H1 (cell line): ENCODE data around the gene GLCE. TPM values are rescaled to one million over a fixed set of nuclear protein-coding genes. Genes with fewer than 3 reads are reported as not detected.

Source experiments
- CTCF ChIA-PET: fragments of 300-600 bp; sonication (Branson Sonifier 250); formaldehyde crosslinking; loops from one replicate; lab custom pipeline; 2021; ENCODE audit not compliant: partially characterized antibody; lab: Charles Lee
- POLR2A ChIA-PET: fragments of 300-600 bp; sonication (Branson Sonifier 250); formaldehyde crosslinking; loops from one replicate; lab custom pipeline; 2021; ENCODE audit warnings: inconsistent platforms; ENCODE audit not compliant: partially characterized antibody; lab: Charles Lee
- DNase-seq, 2 experiments: peaks; one replicate each; pipeline versions ENCODE4 v3.0.0 to v3.0.0-alpha.2; 2010 to 2022; ENCODE audit warnings: low spot score in 2 of 2, low read depth in 1 of 2, mixed read lengths in 1 of 2
- FAIRE-seq: peaks from 2 replicates; lab custom pipeline; 2011; peaks lifted over from hg19 to GRCh38; lab: Jason Lieb, UNC
- H2AFZ ChIP-seq: 2 replicates; pipeline ENCODE4 v1.8.1; 2012; ENCODE audit warnings: low read length, inconsistent platforms
- H2AK5ac ChIP-seq: 2 replicates; pipeline ENCODE4 v1.6.1; 2013; ENCODE audit warnings: low read depth, low read length
- H2BK120ac ChIP-seq: replicated peaks from 2 replicates; pipeline ENCODE3; 2013; ENCODE audit warnings: low read depth, low read length, inconsistent platforms
- H2BK12ac ChIP-seq: 2 replicates; pipeline ENCODE4 v1.6.1; 2013; ENCODE audit warnings: low read depth, low read length
- H2BK15ac ChIP-seq: 2 replicates; pipeline ENCODE4 v1.6.1; 2013; ENCODE audit warnings: low read length
- H2BK20ac ChIP-seq: 2 replicates; pipeline ENCODE4 v1.6.1; 2013; ENCODE audit warnings: low read length
- H2BK5ac ChIP-seq: 2 replicates; pipeline ENCODE4 v1.6.1; 2013; ENCODE audit warnings: low read depth, low read length
- H3K14ac ChIP-seq: 2 replicates; pipeline ENCODE4 v1.6.1; 2013; ENCODE audit warnings: inconsistent platforms; ENCODE audit not compliant: insufficient read length
- H3K18ac ChIP-seq: 2 replicates; pipeline ENCODE4 v1.6.1; 2013; ENCODE audit warnings: low read length; ENCODE audit errors: extremely low read depth
- H3K23ac ChIP-seq: 2 replicates; pipeline ENCODE4 v1.6.1; 2013; ENCODE audit warnings: inconsistent platforms; ENCODE audit not compliant: insufficient read length
- H3K23me2 ChIP-seq: 2 replicates; pipeline ENCODE4 v1.6.1; 2013; ENCODE audit warnings: low read depth, low read length
- H3K27ac ChIP-seq: 2 replicates; pipeline ENCODE4 v1.6.1; 2011; ENCODE audit warnings: low read depth, low read length, inconsistent platforms
- H3K27me3 ChIP-seq, 4 experiments: replicated peaks in 1 of 4; 1 replicate in 1 of 4; 2 replicates in 3 of 4; pipeline versions ENCODE4 v1.6.1 to v1.8.1; 2011 to 2013; ENCODE audit warnings: low read length in 3 of 4, mild to moderate bottlenecking in 3 of 4, inconsistent platforms in 2 of 4, mixed read lengths in 2 of 4, moderate library complexity in 1 of 4; ENCODE audit not compliant: control insufficient read depth in 3 of 4, insufficient read depth in 3 of 4; ENCODE audit errors: extremely low read depth in 1 of 4
- H3K36me3 ChIP-seq, 4 experiments: 2 replicates each; pipeline versions ENCODE4 v1.6.1 to v1.8.1; 2011 to 2013; ENCODE audit warnings: mild to moderate bottlenecking in 4 of 4, low read length in 3 of 4, moderate library complexity in 2 of 4, control low read depth in 1 of 4, inconsistent platforms in 1 of 4; ENCODE audit not compliant: insufficient read depth in 4 of 4, control insufficient read depth in 2 of 4
- H3K4ac ChIP-seq: replicated peaks from 2 replicates; pipeline ENCODE3; 2013; ENCODE audit warnings: low read length, low read depth, mixed read lengths, inconsistent platforms; ENCODE audit not compliant: insufficient read length
- H3K4me1 ChIP-seq, 4 experiments: replicated peaks in 1 of 4; 1 replicate in 1 of 4; 2 replicates in 3 of 4; pipeline versions ENCODE4 v1.6.1 to v1.8.1; 2011 to 2013; ENCODE audit warnings: low read length in 3 of 4, inconsistent platforms in 2 of 4, mixed read lengths in 1 of 4; ENCODE audit not compliant: insufficient read depth in 4 of 4, control insufficient read depth in 3 of 4
- H3K4me2 ChIP-seq, 2 experiments: 2 replicates each; pipeline versions ENCODE4 v1.6.1 to v1.8.1; 2011 to 2013; ENCODE audit warnings: low read depth in 2 of 2, low read length in 2 of 2, control low read depth in 1 of 2, inconsistent platforms in 1 of 2, mild to moderate bottlenecking in 1 of 2; ENCODE audit not compliant: insufficient read depth in 1 of 2
- H3K4me3 ChIP-seq, 4 experiments: fragments of 200-600, 300-600 bp in 1 of 4; sonication (generic), shearing (Covaris generic), sonication (Bioruptor Twin) in 1 of 4; 2 replicates each; pipeline versions ENCODE4 v1.5.1 to v1.8.1; 2011 to 2016; ENCODE audit warnings: low read length in 4 of 4, low read depth in 3 of 4, control low read depth in 2 of 4, inconsistent platforms in 2 of 4, mild to moderate bottlenecking in 2 of 4, mixed read lengths in 1 of 4, moderate library complexity in 1 of 4; ENCODE audit not compliant: insufficient read depth in 2 of 4; ENCODE audit errors: extremely low read depth in 1 of 4
- H3K56ac ChIP-seq: replicated peaks from 2 replicates; pipeline ENCODE3; 2013; ENCODE audit warnings: low read depth, mild to moderate bottlenecking, mixed read lengths, low read length, inconsistent platforms; ENCODE audit not compliant: insufficient read length
- H3K79me1 ChIP-seq: 2 replicates; pipeline ENCODE4 v1.6.1; 2013; ENCODE audit warnings: low read depth, low read length, control low read depth
- H3K79me2 ChIP-seq, 2 experiments: 2 replicates each; pipeline versions ENCODE4 v1.6.1 to v1.8.1; 2012 to 2013; ENCODE audit warnings: low read length in 2 of 2, mild to moderate bottlenecking in 2 of 2, inconsistent platforms in 1 of 2; ENCODE audit not compliant: insufficient read depth in 2 of 2, control insufficient read depth in 1 of 2
- H3K9ac ChIP-seq, 4 experiments: replicated peaks in 1 of 4; 1 replicate in 1 of 4; 2 replicates in 3 of 4; pipeline versions ENCODE4 v1.6.1 to v1.8.1; 2011 to 2013; ENCODE audit warnings: low read depth in 3 of 4, low read length in 3 of 4, control low read depth in 2 of 4, mild to moderate bottlenecking in 2 of 4, moderate library complexity in 2 of 4, inconsistent platforms in 1 of 4; ENCODE audit errors: extremely low read depth in 1 of 4
- H3K9me3 ChIP-seq, 2 experiments: 2 replicates each; pipeline versions ENCODE4 v1.6.1 to v1.8.1; 2012 to 2013; ENCODE audit warnings: mild to moderate bottlenecking in 2 of 2, moderate library complexity in 2 of 2, control low read depth in 1 of 2, inconsistent platforms in 1 of 2, low read depth in 1 of 2, low read length in 1 of 2, mixed read lengths in 1 of 2; ENCODE audit not compliant: insufficient read depth in 2 of 2
- H4K20me1 ChIP-seq, 2 experiments: replicated peaks in 1 of 2; 2 replicates each; pipeline versions ENCODE3 to v1.8.1; 2011 to 2013; ENCODE audit warnings: inconsistent platforms in 2 of 2, low read length in 2 of 2, mild to moderate bottlenecking in 1 of 2; ENCODE audit not compliant: insufficient read depth in 2 of 2, control insufficient read depth in 1 of 2
- H4K5ac ChIP-seq: 2 replicates; pipeline ENCODE4 v1.6.1; 2013; ENCODE audit warnings: low read length, low read depth, mixed read lengths, inconsistent platforms; ENCODE audit not compliant: insufficient read length
- H4K8ac ChIP-seq: 2 replicates; pipeline ENCODE4 v1.8.0; 2013; ENCODE audit warnings: mild to moderate bottlenecking, moderate library complexity, low read length, inconsistent platforms; ENCODE audit not compliant: insufficient read depth; ENCODE audit errors: extremely low read depth
- H4K91ac ChIP-seq: replicated peaks from 2 replicates; pipeline ENCODE3; 2013; ENCODE audit warnings: low read length, mixed read lengths, inconsistent platforms; ENCODE audit not compliant: insufficient read length
- ASH2L ChIP-seq: fragments of 200-600, 300-600 bp; sonication (generic); IDR thresholded peaks from one replicate; pipeline ENCODE4 v1.7.1; 2017; ENCODE audit warnings: low read length
- CBX5 ChIP-seq: fragments of 300-800, 300-1000 bp; sonication (generic); IDR thresholded peaks from 2 replicates; pipeline ENCODE4 v1.7.1; 2016; ENCODE audit warnings: antibody characterized with exemption, low read length, low read depth
- CHD2 ChIP-seq: IDR thresholded peaks from 2 replicates; pipeline ENCODE4 v1.6.1; 2012; ENCODE audit warnings: low read length, improper control_type of control experiment
- FOSL1 ChIP-seq: IDR thresholded peaks from 2 replicates; pipeline ENCODE4 v1.6.1; 2011; ENCODE audit warnings: mild to moderate bottlenecking, low read depth, low read length, moderate library complexity; ENCODE audit not compliant: insufficient read depth
- JUND ChIP-seq: IDR thresholded peaks from 2 replicates; pipeline ENCODE4 v1.6.1; 2011; ENCODE audit warnings: mild to moderate bottlenecking, improper control_type of control experiment, low read length
- KDM4A ChIP-seq: IDR thresholded peaks from one replicate; pipeline ENCODE4 v1.7.1; 2012; ENCODE audit warnings: low read depth, mild to moderate bottlenecking, moderate library complexity, low read length, inconsistent platforms; ENCODE audit not compliant: severe bottlenecking
- POLR2A ChIP-seq, 2 experiments: IDR thresholded peaks; 1 replicate in 1 of 2; 2 replicates in 1 of 2; pipeline ENCODE4 v1.6.1; 2011; ENCODE audit warnings: low read depth in 2 of 2, low read length in 2 of 2, mild to moderate bottlenecking in 2 of 2; ENCODE audit errors: control extremely low read depth in 1 of 2
- POU5F1 ChIP-seq: IDR thresholded peaks from 2 replicates; pipeline ENCODE4 v1.6.1; 2011; ENCODE audit warnings: low read depth, mild to moderate bottlenecking, low read length, moderate library complexity
- RBBP5 ChIP-seq: IDR thresholded peaks from 2 replicates; pipeline ENCODE4 v1.7.1; 2012; ENCODE audit warnings: low read depth, mild to moderate bottlenecking, inconsistent platforms, low read length, moderate library complexity, borderline replicate concordance
- SIN3A ChIP-seq, 2 experiments: IDR thresholded peaks in 1 of 2; conservative IDR thresholded peaks in 1 of 2; 2 replicates each; pipeline ENCODE4 v1.6.1; 2011 to 2012; ENCODE audit warnings: low read length in 2 of 2, improper control_type of control experiment in 1 of 2, low read depth in 1 of 2, mild to moderate bottlenecking in 1 of 2
- TBP ChIP-seq: IDR thresholded peaks from 2 replicates; pipeline ENCODE4 v1.6.1; 2011; ENCODE audit warnings: low read depth, low read length, improper control_type of control experiment
- TEAD4 ChIP-seq: IDR thresholded peaks from 2 replicates; pipeline ENCODE4 v1.6.1; 2012; ENCODE audit warnings: low read depth, low read length, inconsistent platforms, mixed read lengths
- USF2 ChIP-seq: IDR thresholded peaks from 2 replicates; pipeline ENCODE4 v1.6.1; 2011; ENCODE audit warnings: low read length, improper control_type of control experiment
- YY1 ChIP-seq: IDR thresholded peaks from 2 replicates; pipeline ENCODE4 v1.6.1; 2011; ENCODE audit warnings: low read depth, mild to moderate bottlenecking, low read length
- ZNF274 ChIP-seq: IDR thresholded peaks from 2 replicates; pipeline ENCODE4 v1.7.0; 2012; ENCODE audit warnings: low read length, borderline replicate concordance; ENCODE audit errors: extremely low read depth
- WGBS, 2 experiments: shearing (Covaris generic) in 1 of 2; methylation state at CpG; one replicate each; pipeline versions ENCODE4 v1.1.6 to v1.1.7; 2013 to 2015; ENCODE audit warnings: low lambda C conversion rate in 2 of 2, mixed read lengths in 2 of 2, inconsistent platforms in 1 of 2, low coverage in 1 of 2, missing lambda C conversion rate in 1 of 2; ENCODE audit not compliant: insufficient replicate concordance in 2 of 2, insufficient coverage in 1 of 2, insufficient read length in 1 of 2; ENCODE audit errors: extremely low coverage in 1 of 2, missing lambda C conversion rate in 1 of 2; 5-methylcytosine and 5-hydroxymethylcytosine counted together
- polyA plus RNA-seq, 7 experiments: library from polyadenylated mRNA; depleted of rRNA in 3 of 7; stranded (reverse) in 5 of 7; unstranded in 2 of 7; fragments of >200 nt in 5 of 7; fragments of 200-250 nt in 2 of 7; gene quantifications; 1 replicate in 5 of 7; 2 replicates in 1 of 7; 4 replicates in 1 of 7; pipeline versions ENCODE4 v1.2.1 to v1.2.3, GENCODE V29; 2011 to 2013; ENCODE audit warnings: missing spikeins in 2 of 7, mixed read lengths in 2 of 7
- total RNA-seq: library from RNA; stranded (reverse); fragmentation: NEBNext Ultra II Directional; extraction: Animal tissue kit (Norgen Biotek cat#: 25700); gene quantifications from 2 replicates; pipeline ENCODE4 v1.2.1, GENCODE V29; 2021

Gene GLCE
- total and polyA plus RNA-seq, 2 of the 8 experiments (the other 6 are each of a cell fraction or from before 2014, with no cell fraction given): 17.1 to 22.7 TPM

DNA sequence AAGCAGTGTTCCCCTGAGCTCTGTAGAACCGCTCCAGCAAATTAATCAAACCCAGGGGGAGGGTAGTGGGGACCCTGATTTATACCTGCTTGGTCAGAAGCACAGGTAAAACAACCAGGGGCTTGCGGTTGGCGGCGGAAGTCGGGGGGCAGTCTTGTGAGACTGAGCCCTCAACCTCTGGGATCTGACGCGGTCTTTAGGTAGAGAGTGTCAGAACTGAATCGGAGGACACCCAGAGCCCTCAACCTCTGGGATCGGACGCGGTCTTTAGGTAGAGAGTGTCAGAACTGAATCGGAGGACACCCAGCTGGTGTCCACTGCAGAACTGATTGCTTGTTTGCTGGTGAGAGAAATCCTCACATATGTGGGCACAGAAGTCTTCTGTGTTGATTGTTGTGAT is 125.4 kb downstream of the GLCE start:
- H3K18ac ChIP-seq: no peak overlapping the region
- no peak overlapping the region for H2BK15ac ChIP-seq
- H2BK5ac ChIP-seq: no peak overlapping the region
- no peak overlapping the region for H4K8ac ChIP-seq
- no peaks in the 10 kb centered on the region for H4K20me1 ChIP-seq
- H4K5ac ChIP-seq: no peak overlapping the region
- H2BK20ac ChIP-seq: no peak overlapping the region
- H3K23me2 ChIP-seq: no peaks in the 10 kb centered on the region; the same call in 1 of the 2 replicates
- no peak for FAIRE-seq
- no peaks in the 10 kb centered on the region for H3K79me1 ChIP-seq
- 0 out of 7 replicates have a peak, but pooled peaks cover 0 to 2% (median 0%) of the 10 kb centered on the region in 4 experiments for H3K4me1 ChIP-seq
- no peak overlapping the region for H3K9ac ChIP-seq
- ChIA-PET POLR2A (no interaction called here), CTCF (no interaction called here)
- WGBS, 2 experiments: 92% methylated on average over 12 of the region's 12 CpGs; no CpG with 5 or more reads in 1 of the 2 experiments
- H3K14ac ChIP-seq: no peak overlapping the region
- no peaks in the 10 kb centered on the region for H3K9me3 ChIP-seq
- H2AFZ ChIP-seq: no peak overlapping the region
- no peak overlapping the region for H3K4ac ChIP-seq
- H3K27me3 ChIP-seq: no peaks in the 10 kb centered on the region
- H3K56ac ChIP-seq: no peak overlapping the region
- peak in 1 of 2 experiments; percentile 37 for DNase-seq
- H2BK120ac ChIP-seq: no peak overlapping the region
- no peak overlapping the region for H3K27ac ChIP-seq
- no peak overlapping the region for H3K4me3 ChIP-seq
- no peaks in the 10 kb centered on the region for H3K79me2 ChIP-seq
- H2BK12ac ChIP-seq: no peak overlapping the region
- no peak overlapping the region for H2AK5ac ChIP-seq
- H4K91ac ChIP-seq: no peak overlapping the region
- H3K4me2 ChIP-seq: no peak overlapping the region
- H3K23ac ChIP-seq: no peak overlapping the region
- H3K36me3 ChIP-seq: no peaks in the 10 kb centered on the region
- TF ChIP-seq YY1 (no peak), CBX5 (no peak), FOSL1 (no peak), ZNF274 (no peak), RBBP5 (no peak), POU5F1 (no peak), USF2 (no peak), JUND (no peak), CHD2 (no peak), KDM4A (no peak), SIN3A (conservative IDR thresholded peaks at IDR 0.05 in 1 of 2, IDR thresholded peaks at IDR 0.05 in 1 of 2; ENCODE audit: low read depth in 1 of 2, low read length in 2 of 2) (no peak), ASH2L (no peak), TBP (no peak), POLR2A (IDR thresholded peaks at IDR 0.05; ENCODE audit: control extremely low read depth in 1 of 2, low read depth in 2 of 2, low read length in 2 of 2) (no peak), TEAD4 (no peak)
